ENCODE results near the gene SHROOM3. TPM values are rescaled to one million over a fixed set of nuclear protein-coding genes. Genes with fewer than 3 reads are reported as not detected.

SHROOM3 gene
- total RNA-seq, 3 donors from 2014 or later: 105 to 263 (median 158) TPM

GRCh38 chr4:76674983-76675382, 240.0 kb downstream of the SHROOM3 start:
- DNase-seq (peak in 1 of 3 donors; percentile 48), ATAC-seq (peak; percentile 97)
- intact Hi-C loops (cut with DNase I, micrococcal nuclease): no loop called here
- no peaks in the 10 kb centered on the region for H3K9me3 ChIP-seq
- TF ChIP-seq CTCF (IDR thresholded peaks at IDR 0.05): no peak
- H3K4me3 ChIP-seq: no peak overlapping the region
- peaks cover 7% of the 10 kb centered on the region for H3K4me1 ChIP-seq (ENCODE audit: low read depth)
- no peaks in the 10 kb centered on the region for H3K36me3 ChIP-seq (ENCODE audit: low read depth)

- ATAC-seq: no peak
- peaks cover 10% of the 10 kb centered on the region for H3K4me1 ChIP-seq (ENCODE audit: low read depth)
- no peak for TF ChIP-seq CTCF (IDR thresholded peaks at IDR 0.05)
Observed at GRCh38 chr4:76677571-76678326, 242.7 kb downstream of the SHROOM3 start.

GRCh38 chr4:76679691-76680090, 244.7 kb downstream of the SHROOM3 start:
- no peak for TF ChIP-seq CTCF (IDR thresholded peaks at IDR 0.05)
- no peak for ATAC-seq
- H3K9me3 ChIP-seq: no peaks in the 10 kb centered on the region
- intact Hi-C loops (cut with DNase I, micrococcal nuclease): no loop called here
- DNase-seq: no peak
- peaks cover 9% of the 10 kb centered on the region for H3K4me1 ChIP-seq (ENCODE audit: low read depth)
- H3K36me3 ChIP-seq (ENCODE audit: low read depth): no peaks in the 10 kb centered on the region
- no peak overlapping the region for H3K4me3 ChIP-seq

More at GRCh38 chr4:76677571-76678326, 242.7 kb downstream of the SHROOM3 start:
- Histone ChIP-seq H3K4me3 (no peak overlapping the region), H3K9me3 (no peaks in the 10 kb centered on the region), H3K36me3 (ENCODE audit: low read depth) (no peaks in the 10 kb centered on the region)
- DNase-seq: no peak
- intact Hi-C loops (cut with DNase I, micrococcal nuclease): no loop called here

GRCh38 chr4:76680952-76681351, 245.9 kb downstream of the SHROOM3 start:
- Histone ChIP-seq H3K4me1 (ENCODE audit: low read depth) (peaks cover 9% of the 10 kb centered on the region), H3K9me3 (no peaks in the 10 kb centered on the region), H3K36me3 (ENCODE audit: low read depth) (no peaks in the 10 kb centered on the region), H3K4me3 (no peak overlapping the region)
- DNase-seq: no peak
- peak; percentile 15 for ATAC-seq
- no peak for TF ChIP-seq CTCF (IDR thresholded peaks at IDR 0.05)
- intact Hi-C loops (cut with DNase I, micrococcal nuclease): no loop called here

- TF ChIP-seq CTCF (IDR thresholded peaks at IDR 0.05): no peak
- Histone ChIP-seq H3K4me3 (no peak overlapping the region), H3K36me3 (ENCODE audit: low read depth) (no peaks in the 10 kb centered on the region), H3K9me3 (no peaks in the 10 kb centered on the region), H3K4me1 (ENCODE audit: low read depth) (peaks cover 9% of the 10 kb centered on the region)
- DNase-seq (no peak), ATAC-seq (no peak)
- intact Hi-C loops (cut with DNase I, micrococcal nuclease): no loop called here
Observed at GRCh38 chr4:76681996-76682395, 247.0 kb downstream of the SHROOM3 start.

Data from mucosa of descending colon (tissue), 3 donors.